CD4-positive, CD25-positive, alpha-beta regulatory T cell (primary cell): ENCODE data around the gene PPP2R5E. TPM values are rescaled to one million over a fixed set of nuclear protein-coding genes. Genes with fewer than 3 reads are reported as not detected.
A peak's percentile ranks its signal among the peaks of the same experiment; 100 is the strongest.

Experiments
- ATAC-seq, 2 donors: fragments of 150-1000 bp; cut with Tn5 transposase; one replicate each; pipeline ENCODE4 v1.10.0; 2021; ENCODE audit warnings: low read depth in 2 of 2, moderate number of reproducible peaks in 2 of 2, moderate library complexity in 1 of 2
- DNase-seq, 3 donors: peaks; one replicate each; pipeline versions ENCODE4 v3.0.0 to v3.0.0-alpha.2; 2012 to 2022; ENCODE audit warnings: mixed read lengths in 1 of 3
- H3K27ac ChIP-seq: one replicate; pipeline ENCODE4 v1.7.0; 2013; ENCODE audit warnings: mild to moderate bottlenecking, low read length; ENCODE audit not compliant: insufficient read depth, poor library complexity, severe bottlenecking
- H3K27me3 ChIP-seq: one replicate; pipeline ENCODE4 v1.7.0; 2013; ENCODE audit warnings: low read length; ENCODE audit not compliant: control insufficient read depth, insufficient read depth
- H3K36me3 ChIP-seq: one replicate; pipeline ENCODE4 v1.7.0; 2013; ENCODE audit warnings: mild to moderate bottlenecking, low read length, moderate library complexity; ENCODE audit not compliant: control insufficient read depth, insufficient read depth
- H3K4me1 ChIP-seq: 2 replicates; pipeline ENCODE4 v1.7.0; 2013; ENCODE audit warnings: mild to moderate bottlenecking, low read length; ENCODE audit not compliant: insufficient read depth, control insufficient read depth, poor library complexity, severe bottlenecking
- H3K4me3 ChIP-seq: one replicate; pipeline ENCODE4 v1.7.0; 2013; ENCODE audit warnings: low read depth, mild to moderate bottlenecking, low read length, moderate library complexity
- H3K9me3 ChIP-seq, 2 experiments: 1 replicate in 1 of 2; 2 replicates in 1 of 2; pipeline ENCODE4 v1.7.0; 2013; ENCODE audit warnings: low read length in 2 of 2, mild to moderate bottlenecking in 1 of 2, moderate library complexity in 1 of 2; ENCODE audit not compliant: control insufficient read depth in 2 of 2
- H3K27ac Mint-ChIP-seq, 3 donors: one replicate each; pipeline ENCODE4 v1.8.0; 2020 to 2022; ENCODE audit warnings: mild to moderate bottlenecking in 3 of 3, mixed read lengths in 3 of 3, moderate library complexity in 2 of 3
- H3K27me3 Mint-ChIP-seq: one replicate; pipeline ENCODE4 v1.8.0; 2022; ENCODE audit warnings: mild to moderate bottlenecking, mixed read lengths
- H3K36me3 Mint-ChIP-seq: one replicate; pipeline ENCODE4 v1.8.0; 2020; ENCODE audit warnings: mixed read lengths
- H3K4me1 Mint-ChIP-seq, 4 donors: one replicate each; pipeline ENCODE4 v1.8.0; 2020 to 2022; ENCODE audit warnings: mixed read lengths in 4 of 4, mild to moderate bottlenecking in 1 of 4
- H3K4me3 Mint-ChIP-seq, 4 donors: one replicate each; pipeline ENCODE4 v1.8.0; 2020 to 2022; ENCODE audit warnings: mild to moderate bottlenecking in 4 of 4, mixed read lengths in 4 of 4, moderate library complexity in 3 of 4
- H3K9me3 Mint-ChIP-seq, 7 donors: one replicate each; pipeline ENCODE4 v1.8.0; 2020 to 2022; ENCODE audit warnings: mixed read lengths in 7 of 7, mild to moderate bottlenecking in 3 of 7, moderate library complexity in 2 of 7
- polyA plus RNA-seq, 4 donors: library from polyadenylated mRNA; unstranded; fragments of 300-500 nt; fragmentation: Illumina TruSeq; gene quantifications; one replicate each; pipeline ENCODE4 v1.2.3, GENCODE V29; 2021
- total RNA-seq: library from RNA; stranded (reverse); gene quantifications from one replicate; pipeline ENCODE4 v1.2.3, GENCODE V29; 2022

The PPP2R5E gene
- total and polyA plus RNA-seq, 5 donors from 2014 or later, result 31.2 to 50.3 (median 35.2) TPM

GRCh38 chr14:63478437-63478852 is 64.7 kb downstream of the PPP2R5E start:
- Histone ChIP-seq H3K27me3 (no peaks in the 10 kb centered on the region), H3K4me3 (peak overlapping the region; percentile 81), H3K36me3 (peaks cover 2% of the 10 kb centered on the region), H3K9me3 (no peaks in the 10 kb centered on the region), H3K27ac (peak overlapping the region; percentile 66), H3K4me1 (peaks cover 26% of the 10 kb centered on the region)
- H3K4me3 Mint-ChIP-seq, result peak overlapping the region in 2 of 4 donors; percentile 35 to 57
- DNase-seq, result no peak
- ATAC-seq, result no peak
- no peaks in the 10 kb centered on the region for H3K27me3 Mint-ChIP-seq
- no peaks in the 10 kb centered on the region for H3K9me3 Mint-ChIP-seq
- peak overlapping the region in 1 of 3 donors; percentile 80 for H3K27ac Mint-ChIP-seq
- peaks cover 37 to 62% (median 48%) of the 10 kb centered on the region in 4 donors for H3K4me1 Mint-ChIP-seq
- H3K36me3 Mint-ChIP-seq, result peaks cover 3% of the 10 kb centered on the region

GRCh38 chr14:63478010-63478409 is 65.2 kb downstream of the PPP2R5E start:
- ATAC-seq (peak; percentile 75 to 81), DNase-seq (peak in 2 of 3 donors; percentile 34 to 88)
- Histone ChIP-seq H3K4me3 (peak overlapping the region; percentile 81), H3K9me3 (no peaks in the 10 kb centered on the region), H3K4me1 (peaks cover 26% of the 10 kb centered on the region), H3K27me3 (no peaks in the 10 kb centered on the region), H3K27ac (peak overlapping the region; percentile 66), H3K36me3 (peaks cover 2% of the 10 kb centered on the region)
- no peaks in the 10 kb centered on the region for H3K9me3 Mint-ChIP-seq
- H3K4me3 Mint-ChIP-seq, result peak overlapping the region; percentile 0 to 68 (median 60)
- no peaks in the 10 kb centered on the region for H3K27me3 Mint-ChIP-seq
- H3K36me3 Mint-ChIP-seq, result peaks cover 3% of the 10 kb centered on the region
- peaks cover 33 to 58% (median 44%) of the 10 kb centered on the region in 4 donors for H3K4me1 Mint-ChIP-seq
- peak overlapping the region in 1 of 3 donors; percentile 6 for H3K27ac Mint-ChIP-seq

GRCh38 chr14:63477556-63477955 is 65.6 kb downstream of the PPP2R5E start:
- H3K4me1 Mint-ChIP-seq, result peaks cover 32 to 58% (median 44%) of the 10 kb centered on the region in 4 donors
- H3K27me3 Mint-ChIP-seq, result no peaks in the 10 kb centered on the region
- peak overlapping the region; percentile 57 to 86 (median 65) for H3K4me3 Mint-ChIP-seq
- no peak for DNase-seq
- no peaks in the 10 kb centered on the region for H3K9me3 Mint-ChIP-seq
- peak overlapping the region; percentile 66 for H3K27ac ChIP-seq
- peak overlapping the region in 2 of 3 donors; percentile 6 to 12 for H3K27ac Mint-ChIP-seq
- no peaks in the 10 kb centered on the region for H3K27me3 ChIP-seq
- H3K36me3 Mint-ChIP-seq, result peaks cover 3% of the 10 kb centered on the region
- peaks cover 2% of the 10 kb centered on the region for H3K36me3 ChIP-seq
- peak overlapping the region; percentile 81 for H3K4me3 ChIP-seq
- H3K9me3 ChIP-seq, result no peaks in the 10 kb centered on the region
- H3K4me1 ChIP-seq, result peaks cover 26% of the 10 kb centered on the region
- ATAC-seq, result no peak

GRCh38 chr14:63475761-63476160 is 67.4 kb downstream of the PPP2R5E start:
- Histone ChIP-seq H3K4me1 (peaks cover 37% of the 10 kb centered on the region), H3K27me3 (no peaks in the 10 kb centered on the region), H3K36me3 (peaks cover 2% of the 10 kb centered on the region), H3K4me3 (no peak overlapping the region), H3K9me3 (no peaks in the 10 kb centered on the region), H3K27ac (no peak overlapping the region)
- DNase-seq (no peak), ATAC-seq (no peak)
- no peak overlapping the region for H3K4me3 Mint-ChIP-seq
- H3K9me3 Mint-ChIP-seq, result peaks cover 0 to 2% (median 0%) of the 10 kb centered on the region in 7 donors
- peaks cover 2% of the 10 kb centered on the region for H3K36me3 Mint-ChIP-seq
- H3K27me3 Mint-ChIP-seq, result no peaks in the 10 kb centered on the region
- H3K27ac Mint-ChIP-seq, result no peak overlapping the region
- H3K4me1 Mint-ChIP-seq, result peaks cover 41 to 65% (median 52%) of the 10 kb centered on the region in 4 donors

- peaks cover 38% of the 10 kb centered on the region for H3K4me1 ChIP-seq
- H3K27ac Mint-ChIP-seq, result no peak overlapping the region
These were observed 68.3 kb downstream of the PPP2R5E start for GRCh38 chr14:63474844-63475243.

GRCh38 chr14:63474111-63474510 is 69.1 kb downstream of the PPP2R5E start:
- Histone ChIP-seq H3K9me3 (no peaks in the 10 kb centered on the region), H3K27me3 (no peaks in the 10 kb centered on the region), H3K4me1 (peaks cover 39% of the 10 kb centered on the region), H3K27ac (no peak overlapping the region), H3K36me3 (peaks cover 2% of the 10 kb centered on the region), H3K4me3 (no peak overlapping the region)
- Mint-ChIP-seq H3K4me1 (peaks cover 37 to 65% (median 48%) of the 10 kb centered on the region in 4 donors), H3K9me3 (peaks cover 0 to 2% (median 0%) of the 10 kb centered on the region in 7 donors), H3K36me3 (no peaks in the 10 kb centered on the region), H3K27me3 (no peaks in the 10 kb centered on the region), H3K4me3 (no peak overlapping the region), H3K27ac (no peak overlapping the region)
- DNase-seq, result no peak
- no peak for ATAC-seq

More at GRCh38 chr14:63474844-63475243, 68.3 kb downstream of the PPP2R5E start:
- DNase-seq (no peak), ATAC-seq (no peak)
- H3K36me3 ChIP-seq, result peaks cover 2% of the 10 kb centered on the region
- H3K9me3 ChIP-seq, result no peaks in the 10 kb centered on the region
- Mint-ChIP-seq H3K9me3 (peaks cover 0 to 2% (median 0%) of the 10 kb centered on the region in 7 donors), H3K4me3 (no peak overlapping the region), H3K4me1 (peaks cover 40 to 64% (median 50%) of the 10 kb centered on the region in 4 donors), H3K27me3 (no peaks in the 10 kb centered on the region), H3K36me3 (no peaks in the 10 kb centered on the region)
- no peak overlapping the region for H3K27ac ChIP-seq
- H3K4me3 ChIP-seq, result no peak overlapping the region
- H3K27me3 ChIP-seq, result no peaks in the 10 kb centered on the region

- Mint-ChIP-seq H3K4me3 (no peak overlapping the region), H3K27me3 (no peaks in the 10 kb centered on the region), H3K27ac (no peak overlapping the region), H3K4me1 (peaks cover 42 to 64% (median 50%) of the 10 kb centered on the region in 4 donors), H3K36me3 (no peaks in the 10 kb centered on the region), H3K9me3 (peaks cover 0 to 2% (median 0%) of the 10 kb centered on the region in 7 donors)
- H3K27me3 ChIP-seq, result no peaks in the 10 kb centered on the region
- no peak overlapping the region for H3K4me3 ChIP-seq
- DNase-seq, result no peak
- no peak overlapping the region for H3K27ac ChIP-seq
- peaks cover 2% of the 10 kb centered on the region for H3K36me3 ChIP-seq
- no peaks in the 10 kb centered on the region for H3K9me3 ChIP-seq
- peaks cover 41% of the 10 kb centered on the region for H3K4me1 ChIP-seq
- no peak for ATAC-seq
These were observed 70.0 kb downstream of the PPP2R5E start for GRCh38 chr14:63472986-63473788.
